GM19438 (cell line): Measurements from ENCODE around the gene SHC3.
A peak's percentile ranks its signal among the peaks of the same experiment; 100 is the strongest.

Source experiments
- ATAC-seq: cut with Tn5 transposase; IDR thresholded peaks from one replicate; pipeline ENCODE4 v1.9.1; 2021; ENCODE audit warnings: low read depth; ENCODE audit not compliant: unreplicated experiment

SHC3 gene

DNA sequence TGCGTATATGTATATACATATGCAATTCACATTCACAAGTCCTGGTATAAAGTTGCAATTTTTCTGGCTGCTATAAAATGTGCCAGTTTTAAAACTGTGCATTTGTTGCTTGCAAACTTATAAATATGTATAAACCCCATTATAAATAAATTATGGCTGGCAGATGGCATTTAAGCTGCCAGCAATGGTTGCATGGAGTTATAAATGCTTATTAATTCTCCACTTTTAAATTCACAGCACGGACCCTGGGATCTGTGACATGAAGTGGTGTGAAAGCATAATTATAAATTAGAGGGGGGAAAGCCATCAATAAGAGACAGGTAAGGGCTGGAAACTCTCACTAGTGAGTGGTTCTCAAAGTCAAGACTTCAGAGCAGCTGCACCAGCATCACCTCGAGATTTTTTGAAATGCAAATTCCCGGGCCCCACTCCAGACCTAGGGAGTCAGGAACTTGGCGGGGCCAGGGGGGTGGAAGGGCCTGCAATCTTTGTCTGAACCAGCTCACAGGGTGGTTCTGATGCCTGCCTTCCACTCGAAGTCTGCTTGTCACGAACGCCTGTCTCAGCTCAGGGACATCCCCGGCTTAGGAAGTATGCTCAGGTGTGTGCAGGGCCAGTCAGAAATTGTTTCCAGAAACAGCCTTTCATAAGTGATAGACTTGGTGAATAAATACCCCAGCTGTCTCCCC, 170.4 kb downstream of the SHC3 start:
- no peak for ATAC-seq

DNA sequence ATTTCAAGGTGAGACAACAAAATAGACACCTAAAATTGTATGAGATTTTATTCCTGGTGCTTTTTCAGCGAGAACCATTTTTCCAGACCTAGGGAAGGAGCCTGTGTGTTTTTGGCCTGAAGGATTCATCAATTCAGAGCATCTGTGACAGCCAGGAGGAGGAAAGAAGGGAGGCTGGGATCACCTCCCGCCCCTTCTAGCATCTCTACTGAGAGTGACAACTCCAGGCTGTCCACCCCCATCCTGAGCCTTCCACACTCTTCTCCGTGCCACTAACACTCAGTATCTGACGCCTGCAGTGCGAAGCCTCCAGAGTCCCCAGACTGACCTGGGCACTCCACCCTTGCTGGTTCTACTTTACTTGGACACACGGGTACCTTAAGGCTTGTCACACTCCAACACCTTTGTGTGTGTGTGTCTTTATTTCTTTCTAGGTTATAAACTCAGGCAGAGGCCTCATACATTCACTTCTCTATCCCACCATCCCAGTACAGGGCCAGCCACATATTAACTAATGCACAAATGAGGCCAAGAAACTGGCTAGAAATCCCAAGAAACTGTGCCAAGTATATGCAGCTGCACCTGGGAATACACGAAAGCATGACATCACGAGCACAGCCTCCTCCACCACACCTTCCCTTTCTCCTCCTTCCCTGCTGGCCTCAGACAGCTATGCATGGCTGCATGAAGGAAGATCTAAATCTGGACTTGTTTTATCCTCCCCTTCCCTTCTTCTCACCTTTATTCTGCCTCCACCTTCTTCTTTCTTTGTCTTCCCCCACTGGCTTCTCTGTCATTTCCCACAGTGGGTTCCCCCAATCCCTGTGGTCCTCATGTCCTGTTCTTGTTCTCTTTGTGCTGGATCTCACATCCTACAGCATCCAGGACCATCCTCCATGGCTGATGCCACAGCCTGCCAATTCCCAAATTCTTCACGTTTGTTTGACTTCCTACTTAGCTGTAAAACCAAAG, 171.3 kb downstream of the SHC3 start:
- no peak for ATAC-seq

- no peak for ATAC-seq
Observed at GRCh38 chr9:89006267-89006666, 172.4 kb downstream of the SHC3 start.

GRCh38 chr9:89005323-89005722, 173.3 kb downstream of the SHC3 start:
- no peak for ATAC-seq

DNA sequence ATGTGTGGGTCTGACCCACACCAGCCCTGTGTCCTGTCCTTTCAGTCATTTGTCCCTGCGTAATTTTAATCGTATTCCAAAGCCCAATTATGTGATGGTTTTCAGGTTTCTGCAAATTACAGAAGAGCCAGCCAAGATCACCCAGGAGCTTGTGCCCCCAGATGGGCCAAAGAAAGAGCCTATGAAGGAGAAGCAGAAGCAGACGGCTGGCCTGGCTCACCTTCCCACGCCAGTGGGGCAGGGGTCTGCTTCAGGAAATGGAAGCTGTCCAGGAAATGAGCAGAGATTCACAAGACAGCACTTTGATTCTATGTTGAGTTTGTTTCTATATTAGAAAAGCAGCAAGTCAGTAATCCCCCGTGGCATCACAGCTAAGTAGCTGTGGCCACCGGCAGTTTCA, 175.6 kb downstream of the SHC3 start:
- ATAC-seq: no peak

- ATAC-seq: no peak
Observed at GRCh38 chr9:89001917-89002540, 176.6 kb downstream of the SHC3 start.

DNA sequence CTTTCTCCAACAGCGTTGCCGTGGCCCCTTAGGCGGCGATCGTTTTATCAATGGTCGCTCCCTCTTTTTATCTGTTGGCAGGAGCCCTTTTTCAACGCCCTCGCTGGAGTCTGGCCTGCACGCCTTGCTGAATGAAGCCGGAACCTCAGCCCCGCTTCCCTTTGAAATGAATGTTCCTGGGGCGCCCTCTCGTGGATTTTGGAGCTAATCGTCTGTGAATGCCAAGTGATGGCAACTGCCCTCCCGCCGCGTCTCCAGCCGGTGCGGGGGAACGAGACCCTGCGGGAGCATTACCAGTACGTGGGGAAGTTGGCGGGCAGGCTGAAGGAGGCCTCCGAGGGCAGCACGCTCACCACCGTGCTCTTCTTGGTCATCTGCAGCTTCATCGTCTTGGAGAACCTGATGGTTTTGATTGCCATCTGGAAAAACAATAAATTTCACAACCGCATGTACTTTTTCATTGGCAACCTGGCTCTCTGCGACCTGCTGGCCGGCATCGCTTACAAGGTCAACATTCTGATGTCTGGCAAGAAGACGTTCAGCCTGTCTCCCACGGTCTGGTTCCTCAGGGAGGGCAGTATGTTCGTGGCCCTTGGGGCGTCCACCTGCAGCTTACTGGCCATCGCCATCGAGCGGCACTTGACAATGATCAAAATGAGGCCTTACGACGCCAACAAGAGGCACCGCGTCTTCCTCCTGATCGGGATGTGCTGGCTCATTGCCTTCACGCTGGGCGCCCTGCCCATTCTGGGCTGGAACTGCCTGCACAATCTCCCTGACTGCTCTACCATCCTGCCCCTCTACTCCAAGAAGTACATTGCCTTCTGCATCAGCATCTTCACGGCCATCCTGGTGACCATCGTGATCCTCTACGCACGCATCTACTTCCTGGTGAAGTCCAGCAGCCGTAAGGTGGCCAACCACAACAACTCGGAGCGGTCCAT, 177.4 kb downstream of the SHC3 start:
- ATAC-seq: peak; percentile 75

GRCh38 chr9:89000371-89000781, 178.2 kb downstream of the SHC3 start:
- no peak for ATAC-seq

- no peak for ATAC-seq
Observed at GRCh38 chr9:88998911-88999310, 179.7 kb downstream of the SHC3 start.

- ATAC-seq: no peak
Observed at GRCh38 chr9:88998503-88998902, 180.1 kb downstream of the SHC3 start.

DNA sequence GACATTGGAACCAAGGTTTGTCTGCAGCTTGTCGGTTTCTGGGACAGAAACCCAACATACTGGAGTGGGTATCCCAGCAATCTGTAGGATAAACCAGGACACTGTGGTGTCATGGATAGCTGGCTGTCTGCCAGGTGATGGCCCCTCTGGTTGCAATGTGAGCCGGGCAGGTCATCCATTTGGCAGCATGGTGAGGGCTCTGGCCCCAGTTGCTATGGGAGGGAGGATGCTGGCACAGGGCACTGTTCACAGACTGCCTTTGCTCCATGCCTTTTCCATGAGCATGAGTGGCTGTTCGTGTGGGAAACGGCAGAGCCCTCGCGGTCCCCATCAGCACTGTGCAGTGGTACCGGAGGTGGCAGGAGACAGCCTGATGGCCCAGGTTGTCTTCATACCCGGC, 181.0 kb downstream of the SHC3 start:
- no peak for ATAC-seq

DNA sequence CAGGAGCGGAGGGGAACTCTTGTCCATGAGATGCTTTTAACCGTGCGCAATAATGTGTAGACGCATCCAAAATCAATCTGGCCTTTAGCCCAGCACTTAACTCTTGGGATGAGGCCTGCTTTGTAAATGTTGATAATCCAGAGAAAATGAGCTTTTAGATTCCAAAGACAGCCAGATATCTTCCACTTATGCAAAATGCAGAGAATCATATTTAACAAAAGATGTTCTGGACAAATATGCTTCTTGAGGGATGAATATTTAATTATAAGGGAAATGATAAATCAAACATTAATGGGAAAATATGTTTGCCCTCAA, 181.7 kb downstream of the SHC3 start:
- ATAC-seq: no peak

DNA sequence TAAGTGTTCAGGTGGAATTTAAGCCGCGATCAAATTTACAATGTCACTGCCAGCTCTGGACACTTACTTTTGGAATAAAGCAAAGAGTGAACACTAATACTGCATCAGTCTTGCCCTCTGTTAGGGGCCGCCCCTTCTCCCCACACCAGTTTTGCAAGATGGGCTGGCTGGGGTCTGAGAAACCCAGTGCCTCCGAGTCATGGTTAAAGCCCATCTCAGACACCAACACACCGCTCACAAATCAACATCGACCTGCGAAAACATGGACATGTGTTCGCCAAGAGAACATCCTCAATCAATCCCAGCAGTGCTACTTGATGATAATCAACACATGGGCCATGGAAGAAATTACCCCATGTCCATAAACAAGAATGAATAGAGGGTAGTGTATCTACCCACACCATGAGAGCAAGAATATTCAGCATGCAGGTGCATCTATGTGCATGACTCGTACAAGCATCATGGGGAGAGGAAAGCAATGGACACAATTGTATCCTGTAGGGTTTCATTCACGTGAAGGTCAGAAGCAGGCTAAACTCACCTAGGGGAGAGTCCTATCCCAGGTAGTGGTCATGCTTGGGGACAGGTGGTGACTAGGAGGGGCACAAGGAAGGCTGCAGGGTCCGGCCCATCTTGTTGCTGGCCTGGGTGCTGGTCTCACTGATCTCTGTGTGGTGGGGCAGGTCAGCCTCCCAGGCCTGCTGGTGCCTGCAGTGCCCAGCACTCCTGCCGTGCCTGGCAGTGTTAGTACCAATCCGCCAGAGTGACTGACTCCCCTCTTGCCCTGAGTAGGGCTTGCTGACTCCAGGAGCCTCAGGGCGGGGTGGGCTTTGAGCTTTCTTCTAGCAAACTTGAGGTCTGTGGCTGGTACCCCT, 182.3 kb downstream of the SHC3 start:
- no peak for ATAC-seq

DNA sequence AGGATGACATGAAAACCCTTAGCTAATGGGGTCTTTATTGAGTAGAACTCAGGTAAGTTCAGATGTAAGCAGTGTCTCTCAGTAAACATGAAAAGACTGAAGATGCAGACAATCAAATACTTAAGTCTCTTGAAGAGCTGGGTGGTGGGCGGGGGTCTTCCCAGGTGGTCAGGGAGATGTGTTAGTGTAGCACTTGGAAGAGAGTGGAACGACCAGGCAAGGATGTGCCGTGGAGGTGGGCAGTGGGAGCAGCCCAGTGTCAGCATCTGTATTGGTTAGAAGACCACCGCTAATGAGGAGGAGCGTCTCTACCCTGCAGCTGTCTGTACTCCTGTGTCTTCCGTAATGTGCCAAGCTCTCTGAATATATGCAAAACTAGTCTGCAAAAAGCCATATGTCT, 183.0 kb downstream of the SHC3 start:
- ATAC-seq: no peak

DNA sequence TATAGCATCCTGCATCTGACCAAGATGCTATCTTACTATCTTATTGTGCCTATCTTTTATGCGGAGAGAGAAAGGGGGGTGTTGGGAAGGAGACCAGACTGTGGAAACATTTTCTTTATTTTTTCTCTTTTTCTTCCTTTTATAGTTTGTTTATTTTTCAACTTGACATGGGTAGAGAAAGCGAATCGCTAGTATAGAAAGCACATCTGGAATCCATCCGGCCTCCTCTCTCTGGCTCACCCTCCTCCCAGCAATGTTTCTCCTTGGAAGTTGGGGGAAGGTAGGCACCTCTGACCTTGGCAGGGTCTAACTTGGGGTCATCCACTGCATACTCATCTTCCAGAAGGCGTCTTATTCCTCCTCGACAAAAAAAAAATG, 183.4 kb downstream of the SHC3 start:
- ATAC-seq: no peak

DNA sequence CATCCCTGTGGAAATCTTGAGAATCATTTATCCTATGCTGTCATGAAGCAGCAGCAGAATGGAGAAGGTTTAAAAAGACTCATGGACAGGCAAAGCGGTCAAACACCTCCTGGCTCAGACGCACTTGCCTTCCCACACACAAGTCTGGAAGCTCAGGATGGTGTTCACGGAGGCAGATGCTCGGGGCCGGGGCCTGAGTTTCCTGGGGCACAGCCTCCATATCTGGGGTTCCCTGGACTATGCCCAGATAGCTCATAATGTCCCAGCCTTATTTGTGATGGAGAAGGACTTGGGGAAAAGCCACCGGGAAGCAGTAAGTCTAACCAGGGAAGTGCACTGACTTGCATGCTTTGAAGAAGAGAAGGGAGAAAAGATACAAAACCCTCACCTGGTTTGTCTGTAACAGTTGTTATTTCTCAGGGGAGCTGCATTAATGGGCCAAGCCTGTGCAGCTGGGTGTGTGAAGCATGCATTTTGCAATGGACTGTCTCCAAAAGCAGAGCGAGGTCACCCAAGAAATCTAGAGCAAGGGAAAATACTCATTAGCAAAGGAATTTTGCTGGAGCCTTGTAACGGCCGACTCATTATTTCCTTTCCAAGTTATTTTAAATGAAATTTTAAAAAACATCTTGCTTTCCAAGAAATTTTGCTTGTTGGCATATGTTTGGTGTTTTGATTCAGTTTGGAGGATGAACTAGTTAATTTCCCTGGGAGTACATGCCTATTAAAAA, 184.0 kb downstream of the SHC3 start:
- no peak for ATAC-seq

GRCh38 chr9:88993871-88994460, 184.7 kb downstream of the SHC3 start:
- no peak for ATAC-seq

GRCh38 chr9:88993327-88993726, 185.3 kb downstream of the SHC3 start:
- no peak for ATAC-seq

GRCh38 chr9:88992556-88992955, 186.1 kb downstream of the SHC3 start:
- no peak for ATAC-seq
